ENCODE results near the gene RER1. TPM values are rescaled to one million over a fixed set of nuclear protein-coding genes. Genes with fewer than 3 reads are reported as not detected.

The RER1 gene
- total RNA-seq, 1 donor from 2014 or later = 49.6 TPM

DNA sequence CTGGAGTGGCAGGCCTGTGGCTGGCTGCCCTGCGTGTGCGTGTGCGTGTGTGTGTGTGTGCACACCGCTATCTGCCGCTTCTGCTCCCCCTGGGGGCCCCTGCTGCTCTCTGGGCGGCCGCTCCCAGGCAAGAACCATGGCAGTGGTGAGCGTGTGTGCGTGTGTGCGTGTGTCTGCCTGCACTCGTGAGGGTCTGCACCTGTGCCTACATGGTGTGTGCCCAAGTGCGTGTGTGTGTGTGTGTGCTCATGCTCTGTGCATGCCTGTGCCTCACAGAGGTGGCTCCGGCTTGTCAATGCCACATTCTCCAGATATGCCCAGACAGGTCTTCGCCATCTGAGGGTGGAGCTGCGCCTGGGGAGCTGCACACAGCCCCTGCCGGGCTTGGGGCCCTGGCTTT lies 39.5 kb downstream of the RER1 start:
- intact Hi-C loops (cut with DNase I) = no loop called here
- TF ChIP-seq, protein P1, sequence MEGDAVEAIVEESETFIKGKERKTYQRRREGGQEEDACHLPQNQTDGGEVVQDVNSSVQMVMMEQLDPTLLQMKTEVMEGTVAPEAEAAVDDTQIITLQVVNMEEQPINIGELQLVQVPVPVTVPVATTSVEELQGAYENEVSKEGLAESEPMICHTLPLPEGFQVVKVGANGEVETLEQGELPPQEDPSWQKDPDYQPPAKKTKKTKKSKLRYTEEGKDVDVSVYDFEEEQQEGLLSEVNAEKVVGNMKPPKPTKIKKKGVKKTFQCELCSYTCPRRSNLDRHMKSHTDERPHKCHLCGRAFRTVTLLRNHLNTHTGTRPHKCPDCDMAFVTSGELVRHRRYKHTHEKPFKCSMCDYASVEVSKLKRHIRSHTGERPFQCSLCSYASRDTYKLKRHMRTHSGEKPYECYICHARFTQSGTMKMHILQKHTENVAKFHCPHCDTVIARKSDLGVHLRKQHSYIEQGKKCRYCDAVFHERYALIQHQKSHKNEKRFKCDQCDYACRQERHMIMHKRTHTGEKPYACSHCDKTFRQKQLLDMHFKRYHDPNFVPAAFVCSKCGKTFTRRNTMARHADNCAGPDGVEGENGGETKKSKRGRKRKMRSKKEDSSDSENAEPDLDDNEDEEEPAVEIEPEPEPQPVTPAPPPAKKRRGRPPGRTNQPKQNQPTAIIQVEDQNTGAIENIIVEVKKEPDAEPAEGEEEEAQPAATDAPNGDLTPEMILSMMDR (IDR thresholded peaks at IDR 0.05) = no peak
- no peak for TF ChIP-seq POLR2A (IDR thresholded peaks at IDR 0.05)
- no peak for TF ChIP-seq POLR2AphosphoS5 (IDR thresholded peaks at IDR 0.05; ENCODE audit: insufficient read depth in 1 of 2, low read depth in 1 of 2)
- Histone ChIP-seq H3K36me3 (no peaks in the 10 kb centered on the region), H3K4me1 (peaks cover 13% of the 10 kb centered on the region), H3K27ac (no peak overlapping the region), H3K9me3 (no peaks in the 10 kb centered on the region), H3K27me3 (no peaks in the 10 kb centered on the region), H3K4me3 (no peak overlapping the region)
- no peak for DNase-seq (ENCODE audit: extremely low spot score in 2 of 2)

DNA sequence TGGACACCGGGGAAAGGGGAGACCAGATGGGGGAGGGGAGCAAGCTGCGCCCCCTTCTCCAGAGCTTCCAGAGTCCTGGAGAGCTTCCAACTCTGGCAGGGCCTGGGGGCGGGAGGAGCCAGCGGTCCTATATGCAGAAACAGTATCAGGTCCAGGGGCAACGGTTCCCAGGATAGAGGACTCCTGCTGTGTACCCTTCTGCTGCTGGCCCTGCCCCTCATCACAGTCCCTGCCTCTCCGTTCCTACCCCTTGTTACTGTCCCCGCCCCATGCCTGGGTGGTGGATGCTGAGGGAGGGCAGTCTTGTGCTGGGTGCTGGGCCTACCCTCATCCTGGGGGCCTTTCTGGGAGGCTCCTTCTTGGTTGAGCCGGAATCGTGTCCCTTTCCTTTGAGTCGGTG lies 39.9 kb downstream of the RER1 start:
- H3K36me3 ChIP-seq = no peaks in the 10 kb centered on the region
- H3K4me3 ChIP-seq = no peak overlapping the region
- no peaks in the 10 kb centered on the region for H3K27me3 ChIP-seq
- intact Hi-C loops (cut with DNase I) = no loop called here
- DNase-seq (ENCODE audit: extremely low spot score in 2 of 2) = no peak
- no peak overlapping the region for H3K27ac ChIP-seq
- peaks cover 13% of the 10 kb centered on the region for H3K4me1 ChIP-seq
- TF ChIP-seq, protein P1 (IDR thresholded peaks at IDR 0.05) = no peak
- no peak for TF ChIP-seq POLR2A (IDR thresholded peaks at IDR 0.05)
- no peak for TF ChIP-seq POLR2AphosphoS5 (IDR thresholded peaks at IDR 0.05; ENCODE audit: insufficient read depth in 1 of 2, low read depth in 1 of 2)
- H3K9me3 ChIP-seq = no peaks in the 10 kb centered on the region

DNA sequence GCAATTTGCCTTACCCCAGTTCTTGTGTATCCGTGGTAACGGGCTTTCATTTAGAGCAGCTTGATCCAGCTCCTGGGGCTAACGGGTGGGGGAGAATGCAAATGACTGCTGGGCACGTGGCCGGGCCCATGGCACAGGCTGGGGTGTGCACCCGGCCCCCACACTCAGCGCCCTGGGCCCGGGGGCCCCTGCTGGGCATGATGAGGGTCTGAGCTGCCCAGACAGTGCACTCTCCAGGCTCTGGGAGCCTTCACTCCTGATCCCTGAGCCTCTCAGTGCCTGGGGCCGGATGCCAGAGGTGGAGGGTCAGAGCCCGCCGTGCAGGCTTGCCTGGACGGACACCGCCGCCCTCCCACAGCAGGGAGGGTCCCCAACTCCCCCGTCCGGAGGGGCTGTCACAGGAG lies 40.8 kb downstream of the RER1 start:
- Histone ChIP-seq H3K27ac (no peak overlapping the region), H3K36me3 (no peaks in the 10 kb centered on the region), H3K4me1 (peaks cover 11% of the 10 kb centered on the region), H3K9me3 (no peaks in the 10 kb centered on the region), H3K4me3 (no peak overlapping the region), H3K27me3 (no peaks in the 10 kb centered on the region)
- TF ChIP-seq POLR2A (IDR thresholded peaks at IDR 0.05) = no peak
- no peak for TF ChIP-seq POLR2AphosphoS5 (IDR thresholded peaks at IDR 0.05; ENCODE audit: insufficient read depth in 1 of 2, low read depth in 1 of 2)
- TF ChIP-seq, protein P1 (IDR thresholded peaks at IDR 0.05) = no peak
- intact Hi-C loops (cut with DNase I) = no loop called here
- DNase-seq (ENCODE audit: extremely low spot score in 2 of 2) = no peak

DNA sequence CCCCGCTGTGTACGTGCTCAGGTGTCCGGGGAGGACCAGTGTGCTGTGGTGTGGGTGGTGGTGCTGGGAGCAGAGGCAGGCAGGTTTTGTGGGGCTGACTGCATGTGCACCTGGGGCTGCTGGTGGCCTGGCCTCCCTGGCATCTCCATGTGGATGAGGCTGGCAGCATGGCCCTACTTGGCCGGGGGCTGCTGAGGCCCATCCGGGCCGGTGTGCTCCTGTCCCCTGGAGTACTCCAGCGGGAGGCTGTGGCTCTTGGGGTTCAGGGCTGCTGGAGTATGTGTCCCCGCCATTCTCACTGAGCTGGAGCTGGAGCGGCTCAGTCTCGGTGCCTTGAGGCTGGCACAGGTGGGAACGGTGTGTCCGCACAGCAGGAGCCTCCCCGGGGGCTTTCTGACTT lies 41.6 kb downstream of the RER1 start:
- Histone ChIP-seq H3K36me3 (no peaks in the 10 kb centered on the region), H3K27me3 (no peaks in the 10 kb centered on the region), H3K27ac (no peak overlapping the region), H3K4me3 (no peak overlapping the region), H3K4me1 (peaks cover 4% of the 10 kb centered on the region), H3K9me3 (no peaks in the 10 kb centered on the region)
- intact Hi-C loops (cut with DNase I) = no loop called here
- no peak for TF ChIP-seq POLR2A (IDR thresholded peaks at IDR 0.05)
- no peak for TF ChIP-seq POLR2AphosphoS5 (IDR thresholded peaks at IDR 0.05; ENCODE audit: insufficient read depth in 1 of 2, low read depth in 1 of 2)
- TF ChIP-seq, protein P1 (IDR thresholded peaks at IDR 0.05) = no peak
- no peak for DNase-seq (ENCODE audit: extremely low spot score in 2 of 2)

DNA sequence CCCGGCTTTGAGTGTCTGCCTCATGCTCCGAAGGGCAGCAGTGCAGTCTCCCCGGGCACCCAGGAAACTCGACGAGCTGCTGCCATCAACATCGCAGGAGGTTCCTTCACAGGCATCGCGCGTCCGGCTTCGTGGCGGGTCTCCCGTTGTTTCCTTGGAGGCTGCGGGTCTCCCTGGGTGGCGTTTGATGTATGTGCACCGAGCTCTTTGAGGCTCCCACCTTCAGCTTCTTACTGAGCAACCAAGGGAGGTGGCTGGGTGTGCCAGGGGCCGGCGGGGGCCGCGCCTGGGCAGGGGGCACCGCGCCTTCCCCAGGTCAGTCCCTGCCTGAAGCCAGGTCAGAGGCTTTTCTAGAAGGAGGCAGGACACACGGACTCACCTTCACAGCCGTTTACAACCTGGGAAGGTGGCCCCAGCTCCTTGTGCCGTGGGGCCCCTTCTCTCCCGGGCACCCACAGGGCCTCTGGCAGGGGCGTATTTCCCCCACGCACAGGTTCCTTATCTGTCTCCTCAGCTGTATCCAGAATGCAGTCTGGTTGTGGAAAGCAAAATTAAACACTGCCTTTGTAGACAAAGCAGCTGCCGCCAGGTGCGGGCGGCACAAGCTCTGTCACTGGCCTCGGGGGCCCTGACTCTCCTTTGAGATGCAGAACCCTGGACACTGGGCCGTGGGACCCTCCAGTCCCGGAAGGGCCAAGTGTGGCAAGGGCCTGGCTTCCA lies 42.5 kb downstream of the RER1 start:
- no peaks in the 10 kb centered on the region for H3K9me3 ChIP-seq
- no peak for DNase-seq (ENCODE audit: extremely low spot score in 2 of 2)
- H3K4me1 ChIP-seq = peaks cover 3% of the 10 kb centered on the region
- TF ChIP-seq, protein P1 (IDR thresholded peaks at IDR 0.05) = no peak
- TF ChIP-seq POLR2A (IDR thresholded peaks at IDR 0.05) (no peak), POLR2AphosphoS5 (IDR thresholded peaks at IDR 0.05; ENCODE audit: insufficient read depth in 1 of 2, low read depth in 1 of 2) (no peak)
- no peaks in the 10 kb centered on the region for H3K36me3 ChIP-seq
- no peak overlapping the region for H3K4me3 ChIP-seq
- intact Hi-C loops (cut with DNase I) = no loop called here
- no peaks in the 10 kb centered on the region for H3K27me3 ChIP-seq
- H3K27ac ChIP-seq = no peak overlapping the region

Data from vagina (tissue), 2 donors.